Large intestine (tissue), 3 donors: ENCODE measurements around the gene RAPGEF1. TPM values are rescaled to one million over a fixed set of nuclear protein-coding genes. Genes with fewer than 3 reads are reported as not detected.
A peak's percentile ranks its signal among the peaks of the same experiment; 100 is the strongest.

Experiments used
- DNase-seq, 2 donors: peaks; one replicate each; pipeline versions ENCODE4 v3.0.0 to v3.0.0-alpha.2; 2013
- H3K27ac ChIP-seq: one replicate; pipeline ENCODE4 v1.5.1; 2013; ENCODE audit warnings: low read length
- H3K27me3 ChIP-seq: 2 replicates; pipeline ENCODE4 v1.6.1; 2013; ENCODE audit warnings: low read length; ENCODE audit not compliant: control insufficient read depth, insufficient read depth
- H3K36me3 ChIP-seq: 2 replicates; pipeline ENCODE4 v1.6.1; 2013; ENCODE audit warnings: low read length; ENCODE audit not compliant: control insufficient read depth, insufficient read depth
- H3K4me1 ChIP-seq: one replicate; pipeline ENCODE4 v1.6.1; 2013; ENCODE audit warnings: low read length; ENCODE audit not compliant: control insufficient read depth, insufficient read depth
- H3K4me3 ChIP-seq: one replicate; pipeline ENCODE4 v1.5.1; 2013; ENCODE audit warnings: low read length
- H3K9me3 ChIP-seq: one replicate; pipeline ENCODE4 v1.6.1; 2013; ENCODE audit warnings: mild to moderate bottlenecking, low read depth, low read length, moderate library complexity; ENCODE audit not compliant: control insufficient read depth
- WGBS: methylation state at CpG from one replicate; pipeline ENCODE4 v1.1.5; 2013; ENCODE audit warnings: low lambda C conversion rate; ENCODE audit not compliant: insufficient coverage; 5-methylcytosine and 5-hydroxymethylcytosine counted together
- polyA plus RNA-seq: library from polyadenylated mRNA; unstranded; fragments of 120-200 nt; gene quantifications from one replicate; pipeline ENCODE4 v1.2.1, GENCODE V29; 2013

RAPGEF1 gene
- polyA plus RNA-seq, 1 donor = 39.7 TPM

GRCh38 chr9:131678499-131679111, 61.3 kb downstream of the RAPGEF1 start:
- Histone ChIP-seq H3K27ac (peak overlapping the region; percentile 16), H3K36me3 (no peaks in the 10 kb centered on the region), H3K4me1 (peaks cover 23% of the 10 kb centered on the region), H3K4me3 (no peak overlapping the region), H3K9me3 (no peaks in the 10 kb centered on the region), H3K27me3 (no peaks in the 10 kb centered on the region)
- DNase-seq = peak in 1 of 2 donors; percentile 35
- no CpG with 5 or more reads among the region's 5 CpGs for WGBS

DNA sequence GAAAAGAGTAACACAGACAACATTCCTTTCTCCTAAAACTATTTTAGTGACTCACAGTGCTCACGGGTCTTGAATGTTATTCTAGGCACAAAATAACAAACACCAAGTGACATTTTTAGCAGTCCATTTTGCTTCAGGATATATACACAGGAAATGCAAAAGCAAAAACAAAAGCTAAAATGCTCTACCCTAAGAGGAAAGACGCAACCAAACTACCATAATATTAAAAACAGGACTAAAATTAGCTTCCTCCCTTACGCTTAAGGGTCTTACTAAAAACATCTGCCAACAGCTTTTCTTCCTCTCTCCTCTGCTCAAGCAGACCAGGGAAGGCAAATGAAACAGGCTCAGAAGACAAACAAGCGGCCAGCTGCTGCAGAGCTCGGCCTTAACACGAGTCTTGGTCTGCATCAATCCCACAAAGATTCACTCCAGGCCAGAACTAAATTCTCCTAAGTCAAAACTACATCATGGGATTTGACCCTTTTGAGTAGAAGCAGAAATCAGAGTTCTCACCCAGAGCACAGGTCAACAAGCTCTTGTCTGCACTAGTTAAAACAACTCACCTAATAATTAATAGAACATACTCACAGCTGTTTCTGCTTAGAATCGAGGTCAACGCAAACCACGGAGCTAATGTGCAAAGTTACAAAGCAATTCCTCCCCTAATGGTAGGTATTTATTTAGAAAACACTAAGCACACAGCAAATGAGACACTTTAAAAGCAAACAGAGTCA, 62.3 kb downstream of the RAPGEF1 start:
- 67% methylated on average over 1 of the region's 9 CpGs for WGBS
- H3K9me3 ChIP-seq = no peaks in the 10 kb centered on the region
- DNase-seq = peak in 1 of 2 donors; percentile 34
- no peaks in the 10 kb centered on the region for H3K36me3 ChIP-seq
- peak overlapping the region; percentile 47 for H3K27ac ChIP-seq
- H3K27me3 ChIP-seq = no peaks in the 10 kb centered on the region
- H3K4me3 ChIP-seq = no peak overlapping the region
- peaks cover 23% of the 10 kb centered on the region for H3K4me1 ChIP-seq

DNA sequence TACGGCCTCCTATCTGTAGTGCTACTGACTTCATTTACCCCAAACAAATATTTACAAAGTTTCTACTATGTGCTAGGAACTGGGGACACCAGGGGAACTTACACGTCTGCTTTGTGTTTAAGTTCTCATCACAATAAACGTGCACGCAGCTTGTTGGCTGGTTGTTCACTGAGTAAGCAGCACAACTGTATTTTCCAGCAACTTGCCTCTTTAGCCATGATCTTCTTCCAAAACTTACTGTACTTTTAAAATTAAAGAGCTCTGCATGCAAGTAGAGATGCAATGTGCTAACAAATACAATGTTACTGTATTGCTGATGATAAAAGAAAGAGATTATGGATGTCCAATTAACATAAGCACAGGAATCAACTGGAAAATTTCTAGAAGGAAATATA, 62.8 kb downstream of the RAPGEF1 start:
- peak overlapping the region; percentile 47 for H3K27ac ChIP-seq
- peaks cover 23% of the 10 kb centered on the region for H3K4me1 ChIP-seq
- H3K4me3 ChIP-seq = no peak overlapping the region
- DNase-seq = no peak
- no peaks in the 10 kb centered on the region for H3K36me3 ChIP-seq
- H3K27me3 ChIP-seq = no peaks in the 10 kb centered on the region
- WGBS = 90% methylated on average over 2 of the region's 4 CpGs
- H3K9me3 ChIP-seq = no peaks in the 10 kb centered on the region

DNA sequence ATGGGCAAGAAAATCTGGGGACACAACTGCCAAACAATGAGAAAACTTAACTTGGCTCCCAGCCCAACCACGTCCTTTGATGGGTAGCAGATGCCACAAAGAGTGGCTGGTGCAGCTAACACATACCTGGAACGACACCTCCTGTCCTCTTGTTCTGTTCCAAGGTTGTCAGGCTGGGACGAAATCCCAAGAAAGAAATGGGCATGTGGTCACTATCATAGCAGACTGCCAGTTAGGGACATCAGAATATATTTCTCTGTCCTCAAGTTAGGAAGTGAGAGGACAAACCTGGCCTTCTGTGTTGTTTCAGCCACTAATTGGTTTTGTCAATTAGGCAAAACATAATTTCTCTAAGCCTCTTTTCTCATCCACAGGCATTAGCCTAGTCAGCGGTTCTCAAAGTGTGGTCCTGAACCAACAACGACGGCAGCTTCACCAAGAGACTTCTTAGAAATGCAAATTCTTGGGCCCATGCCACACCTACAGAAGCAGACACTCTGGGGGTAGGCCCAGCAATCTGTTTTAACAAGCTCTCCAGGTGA, 63.4 kb downstream of the RAPGEF1 start:
- Histone ChIP-seq H3K4me3 (no peak overlapping the region), H3K36me3 (no peaks in the 10 kb centered on the region), H3K27me3 (no peaks in the 10 kb centered on the region), H3K9me3 (no peaks in the 10 kb centered on the region), H3K27ac (peak overlapping the region; percentile 47), H3K4me1 (peaks cover 23% of the 10 kb centered on the region)
- 80% methylated on average over 1 of the region's 6 CpGs for WGBS
- DNase-seq = no peak

GRCh38 chr9:131675437-131676022, 64.3 kb downstream of the RAPGEF1 start:
- H3K9me3 ChIP-seq = no peaks in the 10 kb centered on the region
- no peak overlapping the region for H3K4me3 ChIP-seq
- no peak for DNase-seq
- no peak overlapping the region for H3K27ac ChIP-seq
- H3K36me3 ChIP-seq = no peaks in the 10 kb centered on the region
- no peaks in the 10 kb centered on the region for H3K27me3 ChIP-seq
- no CpG with 5 or more reads among the region's 6 CpGs for WGBS
- peaks cover 23% of the 10 kb centered on the region for H3K4me1 ChIP-seq

DNA sequence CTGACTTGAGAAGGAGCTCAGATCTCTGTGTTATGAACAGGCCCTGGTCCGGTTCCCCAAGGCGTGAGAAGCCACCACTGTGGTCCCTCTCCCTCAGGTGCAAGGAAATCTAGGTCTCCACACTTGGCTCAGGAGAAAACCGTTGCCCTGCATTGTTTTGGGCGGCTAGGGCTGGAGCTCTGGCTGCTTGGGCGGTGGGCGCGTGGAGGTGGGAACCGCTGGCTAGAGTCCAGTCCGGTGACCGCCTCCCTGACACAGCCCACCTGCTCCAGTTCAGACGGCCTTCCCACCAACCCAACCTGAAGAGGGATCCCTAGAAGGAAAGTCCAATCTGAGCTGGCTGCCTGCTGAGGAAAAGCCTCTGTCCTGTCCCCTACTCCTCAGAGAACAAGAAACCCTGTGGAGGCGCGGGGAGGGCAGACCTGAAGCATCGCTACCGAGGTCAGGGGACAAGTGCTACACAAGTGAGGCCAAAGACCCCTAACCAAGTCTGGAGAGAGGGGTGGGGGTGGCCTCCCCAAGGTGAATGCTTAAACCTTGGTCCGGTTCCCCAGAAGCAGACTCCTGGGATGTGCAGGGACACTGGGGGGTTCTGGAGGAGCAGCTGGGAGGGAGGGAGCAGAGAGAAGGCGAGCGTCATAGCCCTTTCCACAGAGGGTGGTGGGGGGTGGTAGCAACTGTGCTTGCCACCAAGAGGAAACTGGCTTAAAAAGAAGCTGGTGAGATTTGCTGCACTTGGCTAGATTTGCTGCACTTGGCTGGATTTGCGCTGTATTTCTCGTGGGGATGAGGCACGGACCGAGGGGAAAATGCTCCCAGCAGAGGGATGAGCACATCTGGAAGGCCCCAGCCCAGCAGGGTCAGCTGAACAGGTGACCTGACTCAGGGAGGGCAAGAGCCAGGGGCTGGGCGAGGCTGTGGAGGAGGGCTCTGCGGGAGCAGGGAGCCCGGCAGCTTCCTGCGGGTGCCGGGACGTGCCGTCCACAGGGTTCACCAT, 65.2 kb downstream of the RAPGEF1 start:
- peaks cover 22% of the 10 kb centered on the region for H3K4me1 ChIP-seq

GRCh38 chr9:131673531-131673930, 66.3 kb downstream of the RAPGEF1 start:
- H3K36me3 ChIP-seq = no peaks in the 10 kb centered on the region
- H3K4me1 ChIP-seq = peaks cover 23% of the 10 kb centered on the region
- no peak overlapping the region for H3K27ac ChIP-seq
- no peak for DNase-seq
- WGBS = 100% methylated on average over 2 of the region's 7 CpGs
- no peaks in the 10 kb centered on the region for H3K9me3 ChIP-seq
- no peaks in the 10 kb centered on the region for H3K27me3 ChIP-seq
- H3K4me3 ChIP-seq = no peak overlapping the region

More for the DNA sequence above, 65.2 kb downstream of the RAPGEF1 start:
- WGBS = no CpG with 5 or more reads among the region's 29 CpGs
- no peak overlapping the region for H3K4me3 ChIP-seq
- no peaks in the 10 kb centered on the region for H3K9me3 ChIP-seq
- H3K36me3 ChIP-seq = no peaks in the 10 kb centered on the region
- DNase-seq = no peak
- H3K27me3 ChIP-seq = no peaks in the 10 kb centered on the region
- no peak overlapping the region for H3K27ac ChIP-seq

- Histone ChIP-seq H3K4me3 (no peak overlapping the region), H3K27me3 (no peaks in the 10 kb centered on the region), H3K27ac (no peak overlapping the region), H3K9me3 (no peaks in the 10 kb centered on the region), H3K4me1 (peaks cover 24% of the 10 kb centered on the region), H3K36me3 (no peaks in the 10 kb centered on the region)
- no peak for DNase-seq
- no CpG with 5 or more reads among the region's 1 CpG for WGBS
Observed at GRCh38 chr9:131673068-131673467, 66.8 kb downstream of the RAPGEF1 start.

GRCh38 chr9:131672451-131672850, 67.4 kb downstream of the RAPGEF1 start:
- Histone ChIP-seq H3K27ac (no peak overlapping the region), H3K4me3 (no peak overlapping the region), H3K4me1 (peaks cover 24% of the 10 kb centered on the region), H3K27me3 (no peaks in the 10 kb centered on the region), H3K9me3 (no peaks in the 10 kb centered on the region), H3K36me3 (no peaks in the 10 kb centered on the region)
- DNase-seq = no peak
- WGBS = no CpG with 5 or more reads among the region's 4 CpGs

DNA sequence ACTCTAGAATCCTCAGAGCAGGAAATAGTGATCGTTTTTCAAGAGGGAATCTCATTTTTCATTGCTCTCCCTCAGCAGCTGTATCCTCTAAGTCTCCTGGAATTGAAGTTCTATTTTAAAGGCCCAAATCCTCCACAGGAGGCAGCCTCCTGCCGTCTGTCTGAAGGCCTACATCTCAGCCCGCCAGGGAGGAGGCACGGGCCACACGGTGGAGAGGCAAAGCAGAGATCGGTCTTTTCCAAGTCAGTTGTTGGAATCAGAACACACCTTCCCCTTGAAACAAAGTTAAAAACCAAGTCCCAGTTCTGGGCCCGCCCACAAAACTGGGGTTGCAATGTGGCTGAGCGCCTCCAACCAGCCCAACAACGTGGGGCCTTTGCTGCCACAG, 68.7 kb downstream of the RAPGEF1 start:
- H3K4me3 ChIP-seq = no peak overlapping the region
- no peaks in the 10 kb centered on the region for H3K36me3 ChIP-seq
- no peak overlapping the region for H3K27ac ChIP-seq
- no peaks in the 10 kb centered on the region for H3K9me3 ChIP-seq
- peaks cover 13% of the 10 kb centered on the region for H3K4me1 ChIP-seq
- no peak for DNase-seq
- H3K27me3 ChIP-seq = no peaks in the 10 kb centered on the region
- WGBS = no CpG with 5 or more reads among the region's 9 CpGs
